Duodenal mucosa (tissue), 2 donors: ENCODE data around the gene LRP2BP.
"Not testable (repeated sequence)": the region's sequence is repeated elsewhere in the genome, so short reads cannot be mapped to it uniquely, and the experiment has no call there.

Source experiments
- H3K27ac ChIP-seq: one replicate; pipeline ENCODE4 v1.7.0; 2013; ENCODE audit warnings: low read depth, low read length
- H3K27me3 ChIP-seq, 2 donors: one replicate each; pipeline ENCODE4 v1.7.0; 2013; ENCODE audit warnings: low read length in 2 of 2, control low read depth in 1 of 2; ENCODE audit not compliant: insufficient read depth in 2 of 2, control insufficient read depth in 1 of 2
- H3K36me3 ChIP-seq, 2 donors: one replicate each; pipeline ENCODE4 v1.7.0; 2013; ENCODE audit warnings: low read length in 2 of 2, control low read depth in 1 of 2; ENCODE audit not compliant: insufficient read depth in 2 of 2, control insufficient read depth in 1 of 2
- H3K4me1 ChIP-seq, 2 donors: one replicate each; pipeline ENCODE4 v1.7.0; 2013; ENCODE audit warnings: low read length in 2 of 2, control low read depth in 1 of 2; ENCODE audit not compliant: insufficient read depth in 2 of 2, control insufficient read depth in 1 of 2
- H3K4me3 ChIP-seq, 2 donors: one replicate each; pipeline ENCODE4 v1.7.0; 2013; ENCODE audit warnings: low read length in 2 of 2, low read depth in 1 of 2
- H3K9ac ChIP-seq, 2 donors: one replicate each; pipeline ENCODE4 v1.7.0; 2013; ENCODE audit warnings: low read length in 2 of 2, low read depth in 1 of 2
- H3K9me3 ChIP-seq, 2 donors: one replicate each; pipeline ENCODE4 v1.7.0; 2013; ENCODE audit warnings: low read length in 2 of 2, control low read depth in 1 of 2; ENCODE audit not compliant: control insufficient read depth in 1 of 2

LRP2BP gene

GRCh38 chr4:185362570-185362969 is 33.2 kb downstream of the LRP2BP start:
- H3K9me3 ChIP-seq, H3K36me3 ChIP-seq, H3K4me1 ChIP-seq, H3K27ac ChIP-seq, H3K4me3 ChIP-seq, H3K9ac ChIP-seq, H3K27me3 ChIP-seq: not testable (repeated sequence)

- Histone ChIP-seq H3K9me3 (no peaks in the 10 kb centered on the region), H3K27ac (no peak overlapping the region), H3K4me1 (no peaks in the 10 kb centered on the region), H3K36me3 (no peaks in the 10 kb centered on the region), H3K27me3 (no peaks in the 10 kb centered on the region), H3K9ac (no peak overlapping the region), H3K4me3 (no peak overlapping the region)
Observed at GRCh38 chr4:185361872-185362271, 33.9 kb downstream of the LRP2BP start.

GRCh38 chr4:185359767-185360446 is 35.8 kb downstream of the LRP2BP start:
- Histone ChIP-seq H3K27me3 (no peaks in the 10 kb centered on the region), H3K9ac (no peak overlapping the region), H3K4me1 (no peaks in the 10 kb centered on the region), H3K9me3 (no peaks in the 10 kb centered on the region), H3K4me3 (no peak overlapping the region), H3K36me3 (no peaks in the 10 kb centered on the region), H3K27ac (no peak overlapping the region)

- Histone ChIP-seq H3K4me1 (no peaks in the 10 kb centered on the region), H3K27me3 (no peaks in the 10 kb centered on the region), H3K4me3 (no peak overlapping the region)
Observed at GRCh38 chr4:185358959-185359358, 36.8 kb downstream of the LRP2BP start.

GRCh38 chr4:185358514-185358913 is 37.2 kb downstream of the LRP2BP start:
- no peaks in the 10 kb centered on the region for H3K4me1 ChIP-seq
- no peaks in the 10 kb centered on the region for H3K9me3 ChIP-seq
- H3K27me3 ChIP-seq: no peaks in the 10 kb centered on the region
- no peak overlapping the region for H3K9ac ChIP-seq
- H3K27ac ChIP-seq: no peak overlapping the region
- H3K36me3 ChIP-seq: peaks cover 0 to 6% of the 10 kb centered on the region in 2 donors
- H3K4me3 ChIP-seq: no peak overlapping the region

More at GRCh38 chr4:185358959-185359358, 36.8 kb downstream of the LRP2BP start:
- H3K9ac ChIP-seq: no peak overlapping the region
- H3K36me3 ChIP-seq: peaks cover 0 to 6% of the 10 kb centered on the region in 2 donors
- H3K27ac ChIP-seq: no peak overlapping the region
- no peaks in the 10 kb centered on the region for H3K9me3 ChIP-seq

GRCh38 chr4:185357733-185358440 is 37.8 kb downstream of the LRP2BP start:
- Histone ChIP-seq H3K4me3 (no peak overlapping the region), H3K27me3 (no peaks in the 10 kb centered on the region), H3K9me3 (no peaks in the 10 kb centered on the region), H3K4me1 (no peaks in the 10 kb centered on the region), H3K27ac (no peak overlapping the region), H3K9ac (no peak overlapping the region), H3K36me3 (peaks cover 0 to 6% of the 10 kb centered on the region in 2 donors)

GRCh38 chr4:185357211-185357610 is 38.5 kb downstream of the LRP2BP start:
- Histone ChIP-seq H3K4me1 (no peaks in the 10 kb centered on the region), H3K9ac (no peak overlapping the region), H3K27me3 (no peaks in the 10 kb centered on the region), H3K36me3 (peaks cover 0 to 6% of the 10 kb centered on the region in 2 donors), H3K27ac (no peak overlapping the region), H3K4me3 (no peak overlapping the region), H3K9me3 (no peaks in the 10 kb centered on the region)

- H3K36me3 ChIP-seq: peaks cover 6 to 9% of the 10 kb centered on the region in 2 donors
- no peak overlapping the region for H3K27ac ChIP-seq
- no peak overlapping the region for H3K9ac ChIP-seq
- H3K27me3 ChIP-seq: no peaks in the 10 kb centered on the region
- H3K4me1 ChIP-seq: no peaks in the 10 kb centered on the region
- no peaks in the 10 kb centered on the region for H3K9me3 ChIP-seq
- H3K4me3 ChIP-seq: no peak overlapping the region
Observed at GRCh38 chr4:185352741-185353140, 43.0 kb downstream of the LRP2BP start.

- Histone ChIP-seq H3K9me3 (no peaks in the 10 kb centered on the region), H3K27me3 (no peaks in the 10 kb centered on the region), H3K27ac (no peak overlapping the region), H3K4me3 (no peak overlapping the region), H3K36me3 (peaks cover 6 to 9% of the 10 kb centered on the region in 2 donors), H3K4me1 (no peaks in the 10 kb centered on the region), H3K9ac (no peak overlapping the region)
Observed at GRCh38 chr4:185352202-185352601, 43.5 kb downstream of the LRP2BP start.

- Histone ChIP-seq H3K4me1 (no peaks in the 10 kb centered on the region), H3K9me3 (no peaks in the 10 kb centered on the region), H3K27ac (no peak overlapping the region), H3K27me3 (no peaks in the 10 kb centered on the region), H3K4me3 (no peak overlapping the region), H3K36me3 (peaks cover 6 to 14% of the 10 kb centered on the region in 2 donors), H3K9ac (no peak overlapping the region)
Observed at GRCh38 chr4:185351691-185352090, 44.0 kb downstream of the LRP2BP start.
